Fibroblast of lung (primary cell): ENCODE results near the gene DCUN1D1.

Experiments used
- EZH2 ChIP-seq: IDR thresholded peaks from 2 replicates; pipeline ENCODE4 v1.5.1; 2012; ENCODE audit warnings: low read length, control low read depth, mild to moderate bottlenecking; ENCODE audit errors: missing control alignments
- TF ChIP-seq, protein P1 (sequence below), 2 donors: IDR thresholded peaks in 1 of 2; conservative IDR thresholded peaks in 1 of 2; 1 replicate in 1 of 2; 2 replicates in 1 of 2; pipeline ENCODE4 v1.5.1; 2011 to 2012; ENCODE audit warnings: low read length in 2 of 2, control low read depth in 1 of 2, inconsistent platforms in 1 of 2, low read depth in 1 of 2, mild to moderate bottlenecking in 1 of 2

GRCh38 chr3:182935803-182936202 lies 44.5 kb downstream of the DCUN1D1 start:
- TF ChIP-seq, protein P1, sequence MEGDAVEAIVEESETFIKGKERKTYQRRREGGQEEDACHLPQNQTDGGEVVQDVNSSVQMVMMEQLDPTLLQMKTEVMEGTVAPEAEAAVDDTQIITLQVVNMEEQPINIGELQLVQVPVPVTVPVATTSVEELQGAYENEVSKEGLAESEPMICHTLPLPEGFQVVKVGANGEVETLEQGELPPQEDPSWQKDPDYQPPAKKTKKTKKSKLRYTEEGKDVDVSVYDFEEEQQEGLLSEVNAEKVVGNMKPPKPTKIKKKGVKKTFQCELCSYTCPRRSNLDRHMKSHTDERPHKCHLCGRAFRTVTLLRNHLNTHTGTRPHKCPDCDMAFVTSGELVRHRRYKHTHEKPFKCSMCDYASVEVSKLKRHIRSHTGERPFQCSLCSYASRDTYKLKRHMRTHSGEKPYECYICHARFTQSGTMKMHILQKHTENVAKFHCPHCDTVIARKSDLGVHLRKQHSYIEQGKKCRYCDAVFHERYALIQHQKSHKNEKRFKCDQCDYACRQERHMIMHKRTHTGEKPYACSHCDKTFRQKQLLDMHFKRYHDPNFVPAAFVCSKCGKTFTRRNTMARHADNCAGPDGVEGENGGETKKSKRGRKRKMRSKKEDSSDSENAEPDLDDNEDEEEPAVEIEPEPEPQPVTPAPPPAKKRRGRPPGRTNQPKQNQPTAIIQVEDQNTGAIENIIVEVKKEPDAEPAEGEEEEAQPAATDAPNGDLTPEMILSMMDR (conservative IDR thresholded peaks at IDR 0.05 in 1 of 2, IDR thresholded peaks at IDR 0.05 in 1 of 2; ENCODE audit: low read depth in 1 of 2, low read length in 2 of 2): no peak
- TF ChIP-seq EZH2: no peak
